ENCODE data around the gene NPNT.

The NPNT gene

DNA sequence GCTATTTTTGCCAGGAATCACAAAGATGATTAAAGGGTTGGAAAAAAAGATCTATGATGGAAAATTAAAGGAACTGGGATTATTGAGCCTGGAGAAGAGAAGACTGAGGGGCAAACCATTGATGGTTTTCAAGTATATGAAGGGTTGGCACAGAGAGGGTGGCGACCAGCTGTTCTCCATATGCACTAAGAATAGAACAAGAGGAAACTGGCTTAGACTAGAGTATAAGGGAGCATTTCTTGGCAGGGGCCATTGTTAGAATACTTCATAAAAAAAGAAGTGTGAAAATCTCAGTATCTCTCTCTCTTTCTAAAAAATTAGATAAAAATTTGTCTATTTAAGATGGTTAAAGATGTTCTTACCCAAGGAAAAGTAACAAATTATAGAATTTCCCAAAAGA, 75.1 kb downstream of the NPNT start:
- TF ChIP-seq FOXP2 (optimal IDR thresholded peaks at IDR 0.05; ENCODE audit: borderline replicate concordance, extremely low read depth, extremely low read length, insufficient read depth) (no peak), TAF1 (IDR thresholded peaks at IDR 0.05; ENCODE audit: borderline replicate concordance, insufficient read depth, low read length) (no peak), SIN3A (IDR thresholded peaks at IDR 0.05; ENCODE audit: borderline replicate concordance, insufficient read depth, low read length) (no peak), POLR2AphosphoS5 (IDR thresholded peaks at IDR 0.05; ENCODE audit: low read depth, low read length) (no peak), REST (IDR thresholded peaks at IDR 0.05; ENCODE audit: insufficient read depth in 1 of 2, low read depth in 2 of 2, low read length in 2 of 2) (no peak)

DNA sequence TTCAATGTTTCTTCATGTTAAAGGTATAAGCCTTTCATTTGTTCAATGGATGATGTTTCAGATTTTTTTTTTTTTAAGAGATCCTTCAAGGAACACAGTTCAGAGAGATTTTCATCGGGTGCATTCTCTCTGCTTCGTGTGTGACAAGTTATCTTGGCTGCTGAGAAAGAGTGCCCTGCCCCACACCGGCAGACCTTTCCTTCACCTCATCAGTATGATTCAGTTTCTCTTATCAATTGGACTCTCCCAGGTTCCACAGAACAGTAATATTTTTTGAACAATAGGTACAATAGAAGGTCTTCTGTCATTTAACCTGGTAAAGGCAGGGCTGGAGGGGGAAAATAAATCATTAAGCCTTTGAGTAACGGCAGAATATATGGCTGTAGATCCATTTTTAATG, 75.8 kb downstream of the NPNT start:
- TF ChIP-seq REST (IDR thresholded peaks at IDR 0.05; ENCODE audit: insufficient read depth in 1 of 2, low read depth in 2 of 2, low read length in 2 of 2) = no peak
- no peak for TF ChIP-seq TAF1 (IDR thresholded peaks at IDR 0.05; ENCODE audit: borderline replicate concordance, insufficient read depth, low read length)
- no peak for TF ChIP-seq POLR2AphosphoS5 (IDR thresholded peaks at IDR 0.05; ENCODE audit: low read depth, low read length)
- no peak for TF ChIP-seq SIN3A (IDR thresholded peaks at IDR 0.05; ENCODE audit: borderline replicate concordance, insufficient read depth, low read length)
- no peak for TF ChIP-seq FOXP2 (optimal IDR thresholded peaks at IDR 0.05; ENCODE audit: borderline replicate concordance, extremely low read depth, extremely low read length, insufficient read depth)

GRCh38 chr4:105972946-105973621, 77.8 kb downstream of the NPNT start:
- TF ChIP-seq POLR2AphosphoS5 (IDR thresholded peaks at IDR 0.05; ENCODE audit: low read depth, low read length) (no peak), TAF1 (IDR thresholded peaks at IDR 0.05; ENCODE audit: borderline replicate concordance, insufficient read depth, low read length) (no peak), FOXP2 (optimal IDR thresholded peaks at IDR 0.05; ENCODE audit: borderline replicate concordance, extremely low read depth, extremely low read length, insufficient read depth) (no peak), REST (IDR thresholded peaks at IDR 0.05; ENCODE audit: insufficient read depth in 1 of 2, low read depth in 2 of 2, low read length in 2 of 2) (no peak), SIN3A (IDR thresholded peaks at IDR 0.05; ENCODE audit: borderline replicate concordance, insufficient read depth, low read length) (no peak)

DNA sequence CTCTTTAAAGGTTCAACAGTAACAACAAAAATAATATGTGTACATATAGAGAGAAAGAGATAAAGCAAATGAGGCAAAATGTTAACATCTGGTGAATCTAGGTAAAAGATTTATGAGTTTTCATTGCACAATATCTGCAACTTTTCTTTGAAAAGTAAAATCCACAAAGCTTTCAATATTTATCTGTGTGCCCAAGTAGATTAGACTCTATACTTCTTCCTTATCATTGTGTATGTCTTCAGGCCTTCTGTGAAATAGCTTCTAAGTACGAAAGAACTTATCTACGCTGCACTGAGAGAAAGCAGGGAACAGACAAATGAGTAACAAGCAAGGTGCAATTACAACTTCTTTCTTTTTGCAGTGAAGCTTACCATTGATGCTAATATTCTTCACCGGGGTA, 81.6 kb downstream of the NPNT start:
- TF ChIP-seq REST (IDR thresholded peaks at IDR 0.05; ENCODE audit: insufficient read depth in 1 of 2, low read depth in 2 of 2, low read length in 2 of 2) (no peak), TAF1 (IDR thresholded peaks at IDR 0.05; ENCODE audit: borderline replicate concordance, insufficient read depth, low read length) (no peak), SIN3A (IDR thresholded peaks at IDR 0.05; ENCODE audit: borderline replicate concordance, insufficient read depth, low read length) (no peak), FOXP2 (optimal IDR thresholded peaks at IDR 0.05; ENCODE audit: borderline replicate concordance, extremely low read depth, extremely low read length, insufficient read depth) (no peak), POLR2AphosphoS5 (IDR thresholded peaks at IDR 0.05; ENCODE audit: low read depth, low read length) (no peak)
